DND-41 (cell line): ENCODE results near the gene SPOCD1.

ENCODE experiments used
- EZH2 ChIP-seq: IDR thresholded peaks from 3 replicates; pipeline ENCODE4 v1.6.1; 2012; ENCODE audit warnings: borderline replicate concordance, low read depth, mild to moderate bottlenecking, moderate library complexity, low read length, inconsistent platforms; ENCODE audit not compliant: severe bottlenecking
- TF ChIP-seq, protein P1 (sequence below): IDR thresholded peaks from 2 replicates; pipeline ENCODE4 v1.5.1; 2012; ENCODE audit warnings: borderline replicate concordance, low read length, moderate library complexity, mild to moderate bottlenecking; ENCODE audit not compliant: poor library complexity, severe bottlenecking; ENCODE audit errors: extremely low read depth

DNA sequence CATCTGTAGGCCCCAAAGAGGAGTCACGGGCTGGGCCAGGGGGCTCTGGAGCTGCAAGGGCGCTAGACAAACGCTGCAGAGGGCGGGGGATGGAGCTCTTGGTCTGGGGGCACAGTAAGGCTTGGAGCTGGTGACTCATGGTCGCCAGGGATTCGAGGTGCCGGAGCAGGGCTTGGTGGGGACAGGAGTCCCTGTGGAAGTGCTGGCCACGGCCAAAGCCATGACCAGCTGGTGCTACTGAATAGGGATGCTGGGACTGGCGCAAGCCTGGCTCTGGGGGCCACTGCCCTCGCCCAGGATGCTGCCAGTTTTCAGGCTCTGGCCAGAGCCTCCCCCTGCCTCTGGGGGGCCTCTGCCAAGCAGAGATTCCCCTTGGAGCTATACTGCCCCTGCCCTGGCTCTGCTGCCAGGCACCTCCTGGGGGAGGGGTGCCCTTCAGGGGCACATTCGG is 25.2 kb downstream of the SPOCD1 start:
- TF ChIP-seq, protein P1, sequence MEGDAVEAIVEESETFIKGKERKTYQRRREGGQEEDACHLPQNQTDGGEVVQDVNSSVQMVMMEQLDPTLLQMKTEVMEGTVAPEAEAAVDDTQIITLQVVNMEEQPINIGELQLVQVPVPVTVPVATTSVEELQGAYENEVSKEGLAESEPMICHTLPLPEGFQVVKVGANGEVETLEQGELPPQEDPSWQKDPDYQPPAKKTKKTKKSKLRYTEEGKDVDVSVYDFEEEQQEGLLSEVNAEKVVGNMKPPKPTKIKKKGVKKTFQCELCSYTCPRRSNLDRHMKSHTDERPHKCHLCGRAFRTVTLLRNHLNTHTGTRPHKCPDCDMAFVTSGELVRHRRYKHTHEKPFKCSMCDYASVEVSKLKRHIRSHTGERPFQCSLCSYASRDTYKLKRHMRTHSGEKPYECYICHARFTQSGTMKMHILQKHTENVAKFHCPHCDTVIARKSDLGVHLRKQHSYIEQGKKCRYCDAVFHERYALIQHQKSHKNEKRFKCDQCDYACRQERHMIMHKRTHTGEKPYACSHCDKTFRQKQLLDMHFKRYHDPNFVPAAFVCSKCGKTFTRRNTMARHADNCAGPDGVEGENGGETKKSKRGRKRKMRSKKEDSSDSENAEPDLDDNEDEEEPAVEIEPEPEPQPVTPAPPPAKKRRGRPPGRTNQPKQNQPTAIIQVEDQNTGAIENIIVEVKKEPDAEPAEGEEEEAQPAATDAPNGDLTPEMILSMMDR = no peak
- TF ChIP-seq EZH2 = no peak
